H1 (cell line): ENCODE results near the gene LINC01488. TPM values are rescaled to one million over a fixed set of nuclear protein-coding genes. Genes with fewer than 3 reads are reported as not detected.

Experiments
- CTCF ChIA-PET: fragments of 300-600 bp; sonication (Branson Sonifier 250); formaldehyde crosslinking; loops from one replicate; lab custom pipeline; 2021; ENCODE audit not compliant: partially characterized antibody; lab: Charles Lee
- POLR2A ChIA-PET: fragments of 300-600 bp; sonication (Branson Sonifier 250); formaldehyde crosslinking; loops from one replicate; lab custom pipeline; 2021; ENCODE audit warnings: inconsistent platforms; ENCODE audit not compliant: partially characterized antibody; lab: Charles Lee
- DNase-seq, 2 experiments: peaks; one replicate each; pipeline versions ENCODE4 v3.0.0 to v3.0.0-alpha.2; 2010 to 2022; ENCODE audit warnings: low spot score in 2 of 2, low read depth in 1 of 2, mixed read lengths in 1 of 2
- FAIRE-seq: peaks from 2 replicates; lab custom pipeline; 2011; peaks lifted over from hg19 to GRCh38; lab: Jason Lieb, UNC
- H2AFZ ChIP-seq: 2 replicates; pipeline ENCODE4 v1.8.1; 2012; ENCODE audit warnings: low read length, inconsistent platforms
- H2AK5ac ChIP-seq: 2 replicates; pipeline ENCODE4 v1.6.1; 2013; ENCODE audit warnings: low read depth, low read length
- H2BK120ac ChIP-seq: replicated peaks from 2 replicates; pipeline ENCODE3; 2013; ENCODE audit warnings: low read depth, low read length, inconsistent platforms
- H2BK12ac ChIP-seq: 2 replicates; pipeline ENCODE4 v1.6.1; 2013; ENCODE audit warnings: low read depth, low read length
- H2BK15ac ChIP-seq: 2 replicates; pipeline ENCODE4 v1.6.1; 2013; ENCODE audit warnings: low read length
- H2BK20ac ChIP-seq: 2 replicates; pipeline ENCODE4 v1.6.1; 2013; ENCODE audit warnings: low read length
- H2BK5ac ChIP-seq: 2 replicates; pipeline ENCODE4 v1.6.1; 2013; ENCODE audit warnings: low read depth, low read length
- H3K14ac ChIP-seq: 2 replicates; pipeline ENCODE4 v1.6.1; 2013; ENCODE audit warnings: inconsistent platforms; ENCODE audit not compliant: insufficient read length
- H3K18ac ChIP-seq: 2 replicates; pipeline ENCODE4 v1.6.1; 2013; ENCODE audit warnings: low read length; ENCODE audit errors: extremely low read depth
- H3K23ac ChIP-seq: 2 replicates; pipeline ENCODE4 v1.6.1; 2013; ENCODE audit warnings: inconsistent platforms; ENCODE audit not compliant: insufficient read length
- H3K23me2 ChIP-seq: 2 replicates; pipeline ENCODE4 v1.6.1; 2013; ENCODE audit warnings: low read depth, low read length
- H3K27ac ChIP-seq: 2 replicates; pipeline ENCODE4 v1.6.1; 2011; ENCODE audit warnings: low read depth, low read length, inconsistent platforms
- H3K27me3 ChIP-seq, 4 experiments: replicated peaks in 1 of 4; 1 replicate in 1 of 4; 2 replicates in 3 of 4; pipeline versions ENCODE4 v1.6.1 to v1.8.1; 2011 to 2013; ENCODE audit warnings: low read length in 3 of 4, mild to moderate bottlenecking in 3 of 4, inconsistent platforms in 2 of 4, mixed read lengths in 2 of 4, moderate library complexity in 1 of 4; ENCODE audit not compliant: control insufficient read depth in 3 of 4, insufficient read depth in 3 of 4; ENCODE audit errors: extremely low read depth in 1 of 4
- H3K36me3 ChIP-seq, 4 experiments: 2 replicates each; pipeline versions ENCODE4 v1.6.1 to v1.8.1; 2011 to 2013; ENCODE audit warnings: mild to moderate bottlenecking in 4 of 4, low read length in 3 of 4, moderate library complexity in 2 of 4, control low read depth in 1 of 4, inconsistent platforms in 1 of 4; ENCODE audit not compliant: insufficient read depth in 4 of 4, control insufficient read depth in 2 of 4
- H3K4ac ChIP-seq: replicated peaks from 2 replicates; pipeline ENCODE3; 2013; ENCODE audit warnings: low read length, low read depth, mixed read lengths, inconsistent platforms; ENCODE audit not compliant: insufficient read length
- H3K4me1 ChIP-seq, 4 experiments: replicated peaks in 1 of 4; 1 replicate in 1 of 4; 2 replicates in 3 of 4; pipeline versions ENCODE4 v1.6.1 to v1.8.1; 2011 to 2013; ENCODE audit warnings: low read length in 3 of 4, inconsistent platforms in 2 of 4, mixed read lengths in 1 of 4; ENCODE audit not compliant: insufficient read depth in 4 of 4, control insufficient read depth in 3 of 4
- H3K4me2 ChIP-seq, 2 experiments: 2 replicates each; pipeline versions ENCODE4 v1.6.1 to v1.8.1; 2011 to 2013; ENCODE audit warnings: low read depth in 2 of 2, low read length in 2 of 2, control low read depth in 1 of 2, inconsistent platforms in 1 of 2, mild to moderate bottlenecking in 1 of 2; ENCODE audit not compliant: insufficient read depth in 1 of 2
- H3K4me3 ChIP-seq, 4 experiments: fragments of 200-600, 300-600 bp in 1 of 4; sonication (generic), shearing (Covaris generic), sonication (Bioruptor Twin) in 1 of 4; 2 replicates each; pipeline versions ENCODE4 v1.5.1 to v1.8.1; 2011 to 2016; ENCODE audit warnings: low read length in 4 of 4, low read depth in 3 of 4, control low read depth in 2 of 4, inconsistent platforms in 2 of 4, mild to moderate bottlenecking in 2 of 4, mixed read lengths in 1 of 4, moderate library complexity in 1 of 4; ENCODE audit not compliant: insufficient read depth in 2 of 4; ENCODE audit errors: extremely low read depth in 1 of 4
- H3K56ac ChIP-seq: replicated peaks from 2 replicates; pipeline ENCODE3; 2013; ENCODE audit warnings: low read depth, mild to moderate bottlenecking, mixed read lengths, low read length, inconsistent platforms; ENCODE audit not compliant: insufficient read length
- H3K79me1 ChIP-seq: 2 replicates; pipeline ENCODE4 v1.6.1; 2013; ENCODE audit warnings: low read depth, low read length, control low read depth
- H3K79me2 ChIP-seq, 2 experiments: 2 replicates each; pipeline versions ENCODE4 v1.6.1 to v1.8.1; 2012 to 2013; ENCODE audit warnings: low read length in 2 of 2, mild to moderate bottlenecking in 2 of 2, inconsistent platforms in 1 of 2; ENCODE audit not compliant: insufficient read depth in 2 of 2, control insufficient read depth in 1 of 2
- H3K9ac ChIP-seq, 4 experiments: replicated peaks in 1 of 4; 1 replicate in 1 of 4; 2 replicates in 3 of 4; pipeline versions ENCODE4 v1.6.1 to v1.8.1; 2011 to 2013; ENCODE audit warnings: low read depth in 3 of 4, low read length in 3 of 4, control low read depth in 2 of 4, mild to moderate bottlenecking in 2 of 4, moderate library complexity in 2 of 4, inconsistent platforms in 1 of 4; ENCODE audit errors: extremely low read depth in 1 of 4
- H3K9me3 ChIP-seq, 2 experiments: 2 replicates each; pipeline versions ENCODE4 v1.6.1 to v1.8.1; 2012 to 2013; ENCODE audit warnings: mild to moderate bottlenecking in 2 of 2, moderate library complexity in 2 of 2, control low read depth in 1 of 2, inconsistent platforms in 1 of 2, low read depth in 1 of 2, low read length in 1 of 2, mixed read lengths in 1 of 2; ENCODE audit not compliant: insufficient read depth in 2 of 2
- H4K20me1 ChIP-seq, 2 experiments: replicated peaks in 1 of 2; 2 replicates each; pipeline versions ENCODE3 to v1.8.1; 2011 to 2013; ENCODE audit warnings: inconsistent platforms in 2 of 2, low read length in 2 of 2, mild to moderate bottlenecking in 1 of 2; ENCODE audit not compliant: insufficient read depth in 2 of 2, control insufficient read depth in 1 of 2
- H4K5ac ChIP-seq: 2 replicates; pipeline ENCODE4 v1.6.1; 2013; ENCODE audit warnings: low read length, low read depth, mixed read lengths, inconsistent platforms; ENCODE audit not compliant: insufficient read length
- H4K8ac ChIP-seq: 2 replicates; pipeline ENCODE4 v1.8.0; 2013; ENCODE audit warnings: mild to moderate bottlenecking, moderate library complexity, low read length, inconsistent platforms; ENCODE audit not compliant: insufficient read depth; ENCODE audit errors: extremely low read depth
- H4K91ac ChIP-seq: replicated peaks from 2 replicates; pipeline ENCODE3; 2013; ENCODE audit warnings: low read length, mixed read lengths, inconsistent platforms; ENCODE audit not compliant: insufficient read length
- WGBS, 2 experiments: shearing (Covaris generic) in 1 of 2; methylation state at CpG; one replicate each; pipeline versions ENCODE4 v1.1.6 to v1.1.7; 2013 to 2015; ENCODE audit warnings: low lambda C conversion rate in 2 of 2, mixed read lengths in 2 of 2, inconsistent platforms in 1 of 2, low coverage in 1 of 2, missing lambda C conversion rate in 1 of 2; ENCODE audit not compliant: insufficient replicate concordance in 2 of 2, insufficient coverage in 1 of 2, insufficient read length in 1 of 2; ENCODE audit errors: extremely low coverage in 1 of 2, missing lambda C conversion rate in 1 of 2; 5-methylcytosine and 5-hydroxymethylcytosine counted together
- polyA plus RNA-seq, 7 experiments: library from polyadenylated mRNA; depleted of rRNA in 3 of 7; stranded (reverse) in 5 of 7; unstranded in 2 of 7; fragments of >200 nt in 5 of 7; fragments of 200-250 nt in 2 of 7; gene quantifications; 1 replicate in 5 of 7; 2 replicates in 1 of 7; 4 replicates in 1 of 7; pipeline versions ENCODE4 v1.2.1 to v1.2.3, GENCODE V29; 2011 to 2013; ENCODE audit warnings: missing spikeins in 2 of 7, mixed read lengths in 2 of 7
- total RNA-seq: library from RNA; stranded (reverse); fragmentation: NEBNext Ultra II Directional; extraction: Animal tissue kit (Norgen Biotek cat#: 25700); gene quantifications from 2 replicates; pipeline ENCODE4 v1.2.1, GENCODE V29; 2021

Gene LINC01488
- total and polyA plus RNA-seq, 2 of the 8 experiments (the other 6 are each of a cell fraction or from before 2014, with no cell fraction given) = not detected

GRCh38 chr11:69499918-69500284 is 18.4 kb downstream of the LINC01488 start:
- H2BK120ac ChIP-seq = no peak overlapping the region
- no peak overlapping the region for H3K9ac ChIP-seq
- no peak overlapping the region for H4K5ac ChIP-seq
- no peak overlapping the region for H3K23ac ChIP-seq
- no peak overlapping the region for H2BK5ac ChIP-seq
- no peaks in the 10 kb centered on the region for H3K9me3 ChIP-seq
- ChIA-PET CTCF (interaction anchor here (0.6 to 0.8 kb wide), 2 partner anchors 9 to 16 kb away, joined by 3 to 4 read pairs; no protein-coding TSS in a partner anchor), POLR2A (interaction anchor here (1.1 to 1.7 kb wide), 2 partner anchors 17 to 21 kb away, joined by 3 read pairs; no protein-coding TSS in a partner anchor)
- no peaks in the 10 kb centered on the region for H3K79me1 ChIP-seq
- no peak overlapping the region for H3K4ac ChIP-seq
- no peaks in the 10 kb centered on the region; a peak in 1 of 7 replicates for H3K27me3 ChIP-seq
- peak overlapping the region; percentile 46 for H4K91ac ChIP-seq
- peaks cover 3% of the 10 kb centered on the region; the same call in 1 of the 2 replicates for H3K23me2 ChIP-seq
- no peak overlapping the region for H2BK20ac ChIP-seq
- H3K14ac ChIP-seq = no peak overlapping the region
- WGBS, 2 experiments = 90% methylated on average over 10 of the region's 10 CpGs; no CpG with 5 or more reads in 1 of the 2 experiments
- FAIRE-seq (no peak), DNase-seq (no peak)
- H3K18ac ChIP-seq = no peak overlapping the region
- H3K56ac ChIP-seq = no peak overlapping the region
- H3K4me2 ChIP-seq = no peak overlapping the region
- H3K27ac ChIP-seq = no peak overlapping the region
- H2AFZ ChIP-seq = no peak overlapping the region
- H2BK12ac ChIP-seq = no peak overlapping the region; the same call in 1 of the 2 replicates
- H3K4me1 ChIP-seq = peaks cover 0 to 3% (median under 1%) of the 10 kb centered on the region in 4 experiments; a peak in 1 of 7 replicates
- no peak overlapping the region; the same call in 1 of the 2 replicates for H4K8ac ChIP-seq
- no peaks in the 10 kb centered on the region for H3K79me2 ChIP-seq
- H3K36me3 ChIP-seq = no peaks in the 10 kb centered on the region
- H4K20me1 ChIP-seq = no peaks in the 10 kb centered on the region
- no peak overlapping the region for H3K4me3 ChIP-seq
- no peak overlapping the region; the same call in 1 of the 2 replicates for H2BK15ac ChIP-seq
- no peak overlapping the region for H2AK5ac ChIP-seq
